H9 (cell line): ENCODE results near the gene LAMA5. TPM values are rescaled to one million over a fixed set of nuclear protein-coding genes. Genes with fewer than 3 reads are reported as not detected.
A peak's percentile ranks its signal among the peaks of the same experiment; 100 is the strongest.

ENCODE experiments used
- DNase-seq: peaks from one replicate; pipeline ENCODE4 v3.0.0-alpha.2; 2017
- H2AFZ ChIP-seq: one replicate; pipeline ENCODE4 v1.6.1; 2013; ENCODE audit warnings: mild to moderate bottlenecking, low read length, control low read depth, moderate library complexity
- H2AK5ac ChIP-seq: 2 replicates; pipeline ENCODE4 v1.6.1; 2013; ENCODE audit warnings: low read length, control low read depth, mixed read lengths; ENCODE audit not compliant: insufficient read length
- H2BK120ac ChIP-seq: one replicate; pipeline ENCODE4 v1.6.1; 2013; ENCODE audit warnings: low read depth, mild to moderate bottlenecking, low read length, control low read depth, inconsistent platforms; ENCODE audit not compliant: poor library complexity, severe bottlenecking
- H2BK12ac ChIP-seq: 2 replicates; pipeline ENCODE4 v1.6.1; 2013; ENCODE audit warnings: low read length, control low read depth, mixed read lengths, low read depth; ENCODE audit not compliant: insufficient read length
- H2BK15ac ChIP-seq: 2 replicates; pipeline ENCODE4 v1.6.1; 2013; ENCODE audit warnings: low read depth, low read length, control low read depth
- H2BK20ac ChIP-seq: one replicate; pipeline ENCODE4 v1.6.1; 2013; ENCODE audit warnings: low read depth, mild to moderate bottlenecking, low read length, control low read depth, inconsistent platforms; ENCODE audit not compliant: poor library complexity, severe bottlenecking
- H2BK5ac ChIP-seq: 2 replicates; pipeline ENCODE4 v1.6.1; 2013; ENCODE audit warnings: low read length, control low read depth, mixed read lengths; ENCODE audit not compliant: insufficient read length
- H3K14ac ChIP-seq: 2 replicates; pipeline ENCODE4 v1.6.1; 2013; ENCODE audit warnings: low read length, control low read depth; ENCODE audit not compliant: insufficient read depth
- H3K18ac ChIP-seq: 2 replicates; pipeline ENCODE4 v1.6.1; 2013; ENCODE audit warnings: low read depth, mild to moderate bottlenecking, mixed read lengths, low read length, control low read depth; ENCODE audit not compliant: insufficient read length
- H3K23ac ChIP-seq: 2 replicates; pipeline ENCODE4 v1.6.1; 2013; ENCODE audit warnings: low read length, control low read depth, mixed read lengths, low read depth; ENCODE audit not compliant: insufficient read length
- H3K23me2 ChIP-seq: 2 replicates; pipeline ENCODE4 v1.6.1; 2013; ENCODE audit warnings: low read depth, mild to moderate bottlenecking, mixed read lengths, low read length, control low read depth; ENCODE audit not compliant: insufficient read length, poor library complexity, severe bottlenecking
- H3K27ac ChIP-seq: 2 replicates; pipeline ENCODE4 v1.5.1; 2013; ENCODE audit warnings: low read length, control low read depth, mixed read lengths, low read depth; ENCODE audit not compliant: insufficient read length
- H3K27me3 ChIP-seq: 2 replicates; pipeline ENCODE4 v1.6.1; 2013; ENCODE audit warnings: low read length, control low read depth, inconsistent platforms; ENCODE audit not compliant: insufficient read depth
- H3K4ac ChIP-seq: 2 replicates; pipeline ENCODE4 v1.6.1; 2013; ENCODE audit warnings: low read depth, mild to moderate bottlenecking, control low read depth, inconsistent platforms, low read length, moderate library complexity
- H3K4me1 ChIP-seq: 2 replicates; pipeline ENCODE4 v1.6.1; 2013; ENCODE audit warnings: low read length, control low read depth, inconsistent platforms; ENCODE audit not compliant: insufficient read depth
- H3K4me2 ChIP-seq: 2 replicates; pipeline ENCODE4 v1.6.1; 2013; ENCODE audit warnings: low read length, control low read depth, mixed read lengths; ENCODE audit not compliant: insufficient read length, insufficient read depth
- H3K56ac ChIP-seq: 2 replicates; pipeline ENCODE4 v1.6.1; 2013; ENCODE audit warnings: low read depth, mild to moderate bottlenecking, mixed read lengths, low read length, control low read depth; ENCODE audit not compliant: insufficient read length
- H3K79me1 ChIP-seq: 2 replicates; pipeline ENCODE4 v1.6.1; 2013; ENCODE audit warnings: low read depth, mild to moderate bottlenecking, moderate library complexity, low read length, control low read depth, inconsistent platforms; ENCODE audit not compliant: insufficient read depth, poor library complexity, severe bottlenecking
- H3K79me2 ChIP-seq: 2 replicates; pipeline ENCODE4 v1.6.1; 2013; ENCODE audit warnings: low read length, control low read depth, inconsistent platforms; ENCODE audit not compliant: insufficient read depth
- H3K9ac ChIP-seq: 2 replicates; pipeline ENCODE4 v1.6.1; 2013; ENCODE audit warnings: low read length, control low read depth, mixed read lengths; ENCODE audit not compliant: insufficient read length; ENCODE audit errors: extremely low read depth
- H3K9me3 ChIP-seq: one replicate; pipeline ENCODE4 v1.6.1; 2013; ENCODE audit warnings: low read depth, low read length, inconsistent platforms; ENCODE audit not compliant: control insufficient read depth
- H3T11ph ChIP-seq: one replicate; pipeline ENCODE4 v1.6.1; 2013; ENCODE audit warnings: mild to moderate bottlenecking, low read length, control low read depth, inconsistent platforms
- H4K20me1 ChIP-seq: one replicate; pipeline ENCODE4 v1.6.1; 2013; ENCODE audit not compliant: control insufficient read depth, insufficient read length, insufficient read depth
- H4K5ac ChIP-seq: 2 replicates; pipeline ENCODE4 v1.6.1; 2013; ENCODE audit warnings: low read depth, mild to moderate bottlenecking, mixed read lengths, low read length, control low read depth; ENCODE audit not compliant: insufficient read length
- H4K8ac ChIP-seq: replicated peaks from 2 replicates; pipeline ENCODE4 v1.6.1; 2013; ENCODE audit warnings: low read length, control low read depth, mixed read lengths, low read depth; ENCODE audit not compliant: insufficient read length
- H4K91ac ChIP-seq: 2 replicates; pipeline ENCODE4 v1.6.1; 2013; ENCODE audit warnings: low read depth, mild to moderate bottlenecking, moderate library complexity, mixed read lengths, low read length, control low read depth; ENCODE audit not compliant: insufficient read length
- H3K27ac Mint-ChIP-seq, 3 experiments: 2 replicates in 2 of 3; 3 replicates in 1 of 3; pipeline ENCODE4 v1.8.0; 2020 to 2021; ENCODE audit warnings: mixed read lengths in 3 of 3, mild to moderate bottlenecking in 1 of 3, moderate library complexity in 1 of 3
- H3K27me3 Mint-ChIP-seq: 2 replicates; pipeline ENCODE4 v1.8.0; 2021; ENCODE audit warnings: low read depth, mild to moderate bottlenecking, moderate library complexity, mixed read lengths
- H3K36me3 Mint-ChIP-seq, 3 experiments: 2 replicates in 2 of 3; 3 replicates in 1 of 3; pipeline ENCODE4 v1.8.0; 2020 to 2021; ENCODE audit warnings: low read depth in 3 of 3, mixed read lengths in 3 of 3; ENCODE audit not compliant: insufficient read depth in 1 of 3
- H3K4me1 Mint-ChIP-seq, 2 experiments: 2 replicates each; pipeline ENCODE4 v1.8.0; 2020; ENCODE audit warnings: mixed read lengths in 2 of 2
- H3K4me3 Mint-ChIP-seq, 2 experiments: 2 replicates in 1 of 2; 3 replicates in 1 of 2; pipeline ENCODE4 v1.8.0; 2020 to 2021; ENCODE audit warnings: mild to moderate bottlenecking in 2 of 2, mixed read lengths in 2 of 2, moderate library complexity in 1 of 2
- H3K9me3 Mint-ChIP-seq, 2 experiments: 2 replicates in 1 of 2; 3 replicates in 1 of 2; pipeline ENCODE4 v1.8.0; 2020; ENCODE audit warnings: mild to moderate bottlenecking in 2 of 2, mixed read lengths in 2 of 2, moderate library complexity in 1 of 2
- CTCF ChIP-seq: fragments of 200-600 bp; sonication (generic); conservative IDR thresholded peaks from 3 replicates; pipeline ENCODE4 v1.8.0; 2021; ENCODE audit warnings: antibody characterized with exemption, mild to moderate bottlenecking
- WGBS: extraction: QIAGEN DNeasy Blood & Tissue Kit; methylation state at CpG from one replicate; pipeline ENCODE4 v1.1.7; 2013; ENCODE audit warnings: missing lambda C conversion rate, low lambda C conversion rate, mixed read lengths; ENCODE audit not compliant: insufficient read length; ENCODE audit errors: extremely low coverage; 5-methylcytosine and 5-hydroxymethylcytosine counted together
- total RNA-seq: library from RNA; stranded (reverse); gene quantifications from 2 replicates; pipeline ENCODE4 v1.2.1, GENCODE V29; 2021

The LAMA5 gene
- total RNA-seq, 1 experiment from 2014 or later, result 200 TPM

- Histone ChIP-seq H3K9ac (no peak overlapping the region), H2BK120ac (no peak overlapping the region), H3K9me3 (no peaks in the 10 kb centered on the region), H4K91ac (no peak overlapping the region), H3T11ph (no peak overlapping the region), H3K23ac (no peak overlapping the region), H4K5ac (no peak overlapping the region), H3K14ac (no peak overlapping the region), H3K56ac (no peak overlapping the region), H4K20me1 (no peaks in the 10 kb centered on the region), H2BK12ac (no peak overlapping the region), H3K79me2 (no peaks in the 10 kb centered on the region), H3K27ac (no peak overlapping the region), H2AFZ (no peak overlapping the region), H2AK5ac (no peak overlapping the region), H3K18ac (no peak overlapping the region), H2BK5ac (no peak overlapping the region), H3K27me3 (no peaks in the 10 kb centered on the region), H3K4ac (no peak overlapping the region), H3K4me2 (no peak overlapping the region), H2BK15ac (no peak overlapping the region), H3K23me2 (no peaks in the 10 kb centered on the region), H3K79me1 (no peaks in the 10 kb centered on the region), H4K8ac (no peak overlapping the region), H2BK20ac (no peak overlapping the region), H3K4me1 (no peaks in the 10 kb centered on the region)
- DNase-seq, result peak; percentile 72
- H3K4me3 Mint-ChIP-seq, result no peak overlapping the region
- no CpG with 5 or more reads among the region's 22 CpGs for WGBS
- H3K4me1 Mint-ChIP-seq, result peaks cover 0 to 2% of the 10 kb centered on the region in 2 experiments; a peak in 1 of 4 replicates
- no peaks in the 10 kb centered on the region for H3K27me3 Mint-ChIP-seq
- peaks cover 35 to 81% (median 65%) of the 10 kb centered on the region in 3 experiments; a peak in 6 of 7 replicates for H3K36me3 Mint-ChIP-seq
- H3K9me3 Mint-ChIP-seq, result peaks cover 3 to 23% of the 10 kb centered on the region in 2 experiments; a peak in 4 of 5 replicates
- no peak for TF ChIP-seq CTCF
- H3K27ac Mint-ChIP-seq, result peak overlapping the region in 1 of 3 experiments; percentile 44; a peak in 2 of 7 replicates
These were observed 46.3 kb downstream of the LAMA5 start for GRCh38 chr20:62320581-62321354.
